ENCODE data around the gene C2CD2.
A peak's percentile ranks its signal among the peaks of the same experiment; 100 is the strongest.

C2CD2 gene

GRCh38 chr21:41929248-41929647 lies 24.6 kb downstream of the C2CD2 start:
- no peak for DNase-seq

GRCh38 chr21:41928621-41929220 lies 25.1 kb downstream of the C2CD2 start:
- DNase-seq: peak; percentile 93

- DNase-seq: peak; percentile 90
Observed at GRCh38 chr21:41927727-41928409, 25.9 kb downstream of the C2CD2 start.

GRCh38 chr21:41926807-41927171 lies 27.0 kb downstream of the C2CD2 start:
- no peak for DNase-seq

GRCh38 chr21:41926117-41926806 lies 27.6 kb downstream of the C2CD2 start:
- DNase-seq: no peak

GRCh38 chr21:41925767-41926116 lies 28.1 kb downstream of the C2CD2 start:
- no peak for DNase-seq

- no peak for DNase-seq
Observed at GRCh38 chr21:41924368-41924754, 29.5 kb downstream of the C2CD2 start.

- no peak for DNase-seq
Observed at GRCh38 chr21:41923631-41924367, 30.0 kb downstream of the C2CD2 start.

- no peak for DNase-seq
Observed at GRCh38 chr21:41923186-41923585, 30.6 kb downstream of the C2CD2 start.

- DNase-seq: no peak
Observed at GRCh38 chr21:41921021-41921420, 32.8 kb downstream of the C2CD2 start.

GRCh38 chr21:41920476-41920875 lies 33.3 kb downstream of the C2CD2 start:
- DNase-seq: no peak

- DNase-seq: no peak
Observed at GRCh38 chr21:41919666-41920398, 34.0 kb downstream of the C2CD2 start.

GRCh38 chr21:41918561-41919358 lies 35.1 kb downstream of the C2CD2 start:
- DNase-seq: no peak

GRCh38 chr21:41917531-41917930 lies 36.3 kb downstream of the C2CD2 start:
- DNase-seq: no peak

GRCh38 chr21:41916888-41917433 lies 36.9 kb downstream of the C2CD2 start:
- no peak for DNase-seq

- no peak for DNase-seq
Observed at GRCh38 chr21:41914965-41915364, 38.9 kb downstream of the C2CD2 start.

GRCh38 chr21:41914358-41914757 lies 39.5 kb downstream of the C2CD2 start:
- DNase-seq: no peak

GRCh38 chr21:41913230-41913629 lies 40.6 kb downstream of the C2CD2 start:
- no peak for DNase-seq

- no peak for DNase-seq
Observed at GRCh38 chr21:41908829-41909228, 45.0 kb downstream of the C2CD2 start.

- DNase-seq: no peak
Observed at GRCh38 chr21:41907496-41908258, 46.1 kb downstream of the C2CD2 start.

- no peak for DNase-seq
Observed at GRCh38 chr21:41906770-41907169, 47.0 kb downstream of the C2CD2 start.

All from GF-D8 (cell line).